HFF-Myc (cell line): Measurements from ENCODE around the gene ARPC3.
A peak's percentile ranks its signal among the peaks of the same experiment; 100 is the strongest.

Experiments
- DNase-seq: peaks from one replicate; pipeline ENCODE4 v3.0.0-alpha.2; 2011; ENCODE audit warnings: low read depth; ENCODE audit errors: extremely low read depth
- H3K4me3 ChIP-seq: replicated peaks from 2 replicates; pipeline ENCODE4 v1.5.1; 2011; ENCODE audit warnings: low read depth, mild to moderate bottlenecking, control low read depth, low read length
- CTCF ChIP-seq: IDR thresholded peaks from 2 replicates; pipeline ENCODE4 v1.5.1; 2012; ENCODE audit warnings: mild to moderate bottlenecking, low read depth, low read length, control low read depth; ENCODE audit errors: missing control alignments

The ARPC3 gene

GRCh38 chr12:110403976-110404682, 46.0 kb downstream of the ARPC3 start:
- TF ChIP-seq CTCF, result no peak
- DNase-seq, result peak; percentile 24
- H3K4me3 ChIP-seq, result peak overlapping the region; percentile 99

- peak; percentile 71 for DNase-seq
- peak within 1 kb of the TSS; percentile 99 for H3K4me3 ChIP-seq
- no peak for TF ChIP-seq CTCF
Observed at GRCh38 chr12:110403146-110403975, 46.8 kb downstream of the ARPC3 start, which contains the start of gene ANAPC7. ANAPC7 (minus strand) TSS chr12:110403708; CDS start chr12:110403627, 81 bp downstream.
